Uterus (tissue), 4 donors: ENCODE measurements around the gene CSTB. TPM values are rescaled to one million over a fixed set of nuclear protein-coding genes. Genes with fewer than 3 reads are reported as not detected.

Experiments used
- DNase-seq, 2 donors: peaks; one replicate each; pipeline ENCODE4 v3.0.0-alpha.2; 2019 to 2020
- H3K27ac ChIP-seq, 2 donors: fragments of 200-600 bp; sonication (generic); 1 replicate in 1 of 2; 2 replicates in 1 of 2; pipeline ENCODE4 v1.5.1; 2016 to 2018
- H3K27me3 ChIP-seq, 2 donors: fragments of 200-600 bp; sonication (generic); one replicate each; pipeline ENCODE4 v1.5.1; 2018 to 2019; ENCODE audit warnings: control low read depth in 1 of 2
- H3K36me3 ChIP-seq, 2 donors: fragments of 200-600 bp; sonication (generic); one replicate each; pipeline ENCODE4 v1.5.1; 2019; ENCODE audit warnings: control low read depth in 1 of 2
- H3K4me1 ChIP-seq, 2 donors: fragments of 200-600 bp; sonication (generic); one replicate each; pipeline ENCODE4 v1.5.1; 2018 to 2019; ENCODE audit warnings: control low read depth in 1 of 2
- H3K4me3 ChIP-seq, 2 donors: fragments of 200-600 bp; sonication (generic); 1 replicate in 1 of 2; 2 replicates in 1 of 2; pipeline ENCODE4 v1.5.1; 2018 to 2019; ENCODE audit warnings: mild to moderate bottlenecking in 1 of 2
- H3K9me3 ChIP-seq, 2 donors: fragments of 200-600 bp; sonication (generic); one replicate each; pipeline ENCODE4 v1.5.1; 2019; ENCODE audit warnings: control low read depth in 1 of 2
- CTCF ChIP-seq, 4 experiments: fragments of 200-600 bp in 2 of 4; fragments of 450-650 bp in 2 of 4; sonication (generic) in 2 of 4; IDR thresholded peaks; one replicate each; pipeline ENCODE4 v1.5.1; 2016 to 2019; ENCODE audit warnings: antibody characterized with exemption in 4 of 4, mild to moderate bottlenecking in 2 of 4, moderate library complexity in 1 of 4
- POLR2A ChIP-seq, 2 donors: fragments of 450-650 bp; IDR thresholded peaks; one replicate each; pipeline ENCODE4 v1.6.1; 2016; ENCODE audit warnings: antibody characterized with exemption in 2 of 2, mild to moderate bottlenecking in 1 of 2, moderate library complexity in 1 of 2
- intact Hi-C: fragments of 100-400 bp; cut with DNase I; formaldehyde crosslinking; loops from one replicate; pipeline ENCODE4 v1.15.1; 2023; ENCODE audit warnings: low total_unique reads
- total RNA-seq, 4 donors: library from RNA; depleted of rRNA in 3 of 4; stranded (reverse); fragments of >200 nt in 3 of 4; gene quantifications; one replicate each; pipeline versions ENCODE4 v1.1.0 to v1.2.4, GENCODE V29; 2014 to 2023
- donor health status: DM: yes; HTN: yes; CAD: no.

Gene CSTB
- total RNA-seq, 4 donors from 2014 or later, result 2.0 to 31.2 (median 5.6) TPM

- intact Hi-C loops, result no loop called here
- peak overlapping the region; percentile 17 to 40 for H3K27ac ChIP-seq
- peaks cover 0 to 41% of the 10 kb centered on the region in 2 donors for H3K4me1 ChIP-seq
Observed at GRCh38 chr21:43731476-43731875, 44.6 kb downstream of the CSTB start.

DNA sequence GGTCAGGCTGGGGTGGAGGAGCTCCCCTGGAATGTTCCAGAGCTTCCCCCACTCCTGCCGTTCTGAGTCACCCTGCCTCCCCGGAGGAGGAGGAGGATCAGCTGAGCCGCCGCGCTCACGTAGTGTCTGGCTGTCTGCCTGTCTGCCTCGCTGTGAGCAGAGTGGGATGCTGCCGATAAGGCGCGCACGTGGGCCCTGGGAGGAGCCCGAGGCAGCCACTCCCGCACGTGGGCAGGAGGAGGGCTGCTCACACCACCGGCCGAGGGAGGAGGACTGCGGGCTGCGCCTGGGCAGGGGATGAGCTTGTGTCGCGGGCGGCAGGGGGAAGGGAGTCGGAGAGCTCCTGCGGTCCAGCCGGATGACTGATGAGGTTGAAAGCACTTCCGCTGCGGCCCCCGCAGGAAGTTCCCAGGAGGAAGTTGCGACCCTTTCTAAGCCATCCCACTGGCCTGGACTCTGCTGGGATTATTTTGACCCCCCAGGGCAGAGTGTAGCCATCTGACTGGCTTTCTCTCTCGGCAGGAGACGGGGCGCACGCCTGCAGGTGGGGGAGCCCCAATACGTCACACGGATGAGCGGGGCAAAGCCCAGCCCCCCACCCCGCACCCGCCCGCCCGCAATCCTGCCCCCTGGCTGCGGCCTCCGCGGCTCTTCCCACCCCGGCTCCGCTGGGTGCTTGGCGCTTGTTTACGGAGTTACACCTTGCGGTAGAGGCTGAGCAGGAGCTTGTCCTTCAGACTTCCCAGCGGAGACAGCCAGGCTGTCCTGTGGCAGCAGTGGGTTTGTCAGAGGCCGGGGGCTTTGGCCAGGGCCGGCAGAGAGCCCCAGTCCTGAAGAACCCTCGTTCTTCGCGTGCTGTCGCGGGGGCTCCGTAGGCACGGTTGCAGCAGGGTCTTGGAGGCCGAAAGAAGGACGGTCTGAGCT lies 47.4 kb downstream of the CSTB start:
- no peaks in the 10 kb centered on the region for H3K27me3 ChIP-seq
- DNase-seq, result peak; percentile 99
- TF ChIP-seq POLR2A (IDR thresholded peaks at IDR 0.05) (peak; percentile 76 to 86), CTCF (IDR thresholded peaks at IDR 0.05) (peak in 2 of 4 experiments; percentile 56)
- H3K4me3 ChIP-seq, result peak overlapping the region; percentile 53 to 55
- peak overlapping the region; percentile 92 to 98 for H3K27ac ChIP-seq
- no peaks in the 10 kb centered on the region for H3K9me3 ChIP-seq
- intact Hi-C loops, result no loop called here
- H3K36me3 ChIP-seq, result no peaks in the 10 kb centered on the region
- H3K4me1 ChIP-seq, result peaks cover 0 to 34% of the 10 kb centered on the region in 2 donors

More at GRCh38 chr21:43731476-43731875, 44.6 kb downstream of the CSTB start:
- no peaks in the 10 kb centered on the region for H3K36me3 ChIP-seq
- TF ChIP-seq POLR2A (IDR thresholded peaks at IDR 0.05) (no peak), CTCF (IDR thresholded peaks at IDR 0.05) (no peak)
- H3K4me3 ChIP-seq, result no peak overlapping the region
- no peak for DNase-seq
- no peaks in the 10 kb centered on the region for H3K27me3 ChIP-seq
- no peaks in the 10 kb centered on the region for H3K9me3 ChIP-seq

DNA sequence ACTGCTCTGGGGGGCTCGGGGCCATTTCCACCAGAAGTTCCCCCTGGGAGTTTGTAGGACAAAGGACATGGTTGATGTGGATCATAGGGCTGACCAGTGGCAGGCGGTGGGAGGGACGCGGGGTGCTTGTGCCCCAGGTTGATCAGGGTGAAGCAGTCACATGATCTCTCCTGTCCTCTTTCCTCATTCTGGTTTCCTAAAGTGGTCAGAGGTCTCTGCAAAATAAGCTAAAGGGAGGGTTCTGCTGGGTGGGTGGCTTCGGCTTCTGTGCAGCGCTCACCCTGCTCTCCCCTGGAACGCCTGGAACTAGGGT lies 48.0 kb downstream of the CSTB start:
- no peak for TF ChIP-seq POLR2A (IDR thresholded peaks at IDR 0.05)
- no peak for TF ChIP-seq CTCF (IDR thresholded peaks at IDR 0.05)
- peaks cover 0 to 31% of the 10 kb centered on the region in 2 donors for H3K4me1 ChIP-seq
- intact Hi-C loops, result no loop called here
- no peaks in the 10 kb centered on the region for H3K36me3 ChIP-seq
- peak overlapping the region; percentile 53 to 55 for H3K4me3 ChIP-seq
- H3K27me3 ChIP-seq, result no peaks in the 10 kb centered on the region
- H3K9me3 ChIP-seq, result no peaks in the 10 kb centered on the region
- peak overlapping the region; percentile 92 to 98 for H3K27ac ChIP-seq
- peak in 1 of 2 donors; percentile 47 for DNase-seq

GRCh38 chr21:43727519-43728153 lies 48.5 kb downstream of the CSTB start:
- H3K27me3 ChIP-seq, result no peaks in the 10 kb centered on the region
- H3K9me3 ChIP-seq, result no peaks in the 10 kb centered on the region
- intact Hi-C loops, result no loop called here
- peak; percentile 53 for DNase-seq
- H3K4me3 ChIP-seq, result peak overlapping the region in 1 of 2 donors; percentile 55
- no peak for TF ChIP-seq POLR2A (IDR thresholded peaks at IDR 0.05)
- no peak for TF ChIP-seq CTCF (IDR thresholded peaks at IDR 0.05)
- H3K4me1 ChIP-seq, result peaks cover 0 to 31% of the 10 kb centered on the region in 2 donors
- H3K27ac ChIP-seq, result peak overlapping the region; percentile 92 to 98
- no peaks in the 10 kb centered on the region for H3K36me3 ChIP-seq
